GM23338 (cell line): ENCODE data around the gene GPR171.

ENCODE experiments used
- CREB1 ChIP-seq: fragments of 250-450 bp; sonication (Bioruptor Pico); IDR thresholded peaks from 2 replicates; pipeline ENCODE4 v1.5.0; 2020; ENCODE audit warnings: low read depth, mild to moderate bottlenecking, moderate library complexity
- ETS1 ChIP-seq: IDR thresholded peaks from 2 replicates; pipeline ENCODE4 v1.6.1; 2016; ENCODE audit warnings: antibody characterized with exemption
- EZH2 ChIP-seq: fragments of 200-600 bp; sonication (generic); IDR thresholded peaks from one replicate; pipeline ENCODE4 v1.8.0; 2017; ENCODE audit warnings: antibody characterized with exemption, mild to moderate bottlenecking, low read depth; ENCODE audit not compliant: unreplicated experiment
- EZH2phosphoT487 ChIP-seq: fragments of 200-600 bp; sonication (generic); IDR thresholded peaks from one replicate; pipeline ENCODE4 v1.8.1; 2018; ENCODE audit warnings: antibody characterized with exemption; ENCODE audit not compliant: unreplicated experiment
- JUNB ChIP-seq: IDR thresholded peaks from one replicate; pipeline ENCODE4 v1.6.1; 2016; ENCODE audit warnings: antibody characterized with exemption; ENCODE audit not compliant: unreplicated experiment
- NANOG ChIP-seq: IDR thresholded peaks from 2 replicates; pipeline ENCODE4 v1.6.1; 2016; ENCODE audit warnings: antibody characterized with exemption, borderline replicate concordance
- POLR2AphosphoS5 ChIP-seq: IDR thresholded peaks from 2 replicates; pipeline ENCODE4 v1.6.1; 2016; ENCODE audit warnings: antibody characterized with exemption, low read depth
- REST ChIP-seq: IDR thresholded peaks from one replicate; pipeline ENCODE4 v1.6.1; 2018; ENCODE audit warnings: antibody characterized with exemption; ENCODE audit not compliant: unreplicated experiment
- ZNF114 ChIP-seq: fragments of 250-450 bp; sonication (Bioruptor Pico); IDR thresholded peaks from 2 replicates; pipeline ENCODE4 v1.5.0; 2020; ENCODE audit warnings: mild to moderate bottlenecking, moderate library complexity
- ZNF331 ChIP-seq: fragments of 250-450 bp; sonication (Bioruptor Pico); IDR thresholded peaks from 2 replicates; pipeline ENCODE4 v1.5.0; 2020; ENCODE audit warnings: low read depth, mild to moderate bottlenecking, moderate library complexity
- TF ChIP-seq, protein P1 (sequence below), 2 experiments: fragments of 200-600 bp in 1 of 2; sonication (generic) in 1 of 2; conservative IDR thresholded peaks; 2 replicates each; pipeline versions ENCODE4 v1.5.1 to v1.6.1; 2016 to 2017; ENCODE audit warnings: antibody characterized with exemption in 2 of 2, low read depth in 2 of 2, mild to moderate bottlenecking in 2 of 2, moderate library complexity in 1 of 2

DNA sequence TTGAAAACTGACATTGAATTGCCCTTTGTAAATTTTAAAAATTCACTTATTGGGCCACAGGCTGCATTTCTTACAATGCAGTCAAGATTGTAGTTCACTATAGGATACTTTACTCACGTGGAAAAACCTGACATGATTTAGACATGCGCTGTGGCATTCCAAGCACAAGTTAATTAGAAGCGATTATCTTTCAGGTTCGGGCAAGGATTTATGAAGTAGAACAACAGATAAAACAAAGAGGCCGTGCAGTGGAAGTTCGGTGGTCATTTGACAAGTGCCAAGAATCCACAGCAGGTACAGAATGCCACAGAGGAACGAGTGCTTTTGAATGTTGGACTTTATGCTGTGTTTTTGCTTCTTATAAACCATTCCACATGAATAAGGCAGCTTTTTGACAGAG, 37.8 kb downstream of the GPR171 start:
- TF ChIP-seq, protein P1, sequence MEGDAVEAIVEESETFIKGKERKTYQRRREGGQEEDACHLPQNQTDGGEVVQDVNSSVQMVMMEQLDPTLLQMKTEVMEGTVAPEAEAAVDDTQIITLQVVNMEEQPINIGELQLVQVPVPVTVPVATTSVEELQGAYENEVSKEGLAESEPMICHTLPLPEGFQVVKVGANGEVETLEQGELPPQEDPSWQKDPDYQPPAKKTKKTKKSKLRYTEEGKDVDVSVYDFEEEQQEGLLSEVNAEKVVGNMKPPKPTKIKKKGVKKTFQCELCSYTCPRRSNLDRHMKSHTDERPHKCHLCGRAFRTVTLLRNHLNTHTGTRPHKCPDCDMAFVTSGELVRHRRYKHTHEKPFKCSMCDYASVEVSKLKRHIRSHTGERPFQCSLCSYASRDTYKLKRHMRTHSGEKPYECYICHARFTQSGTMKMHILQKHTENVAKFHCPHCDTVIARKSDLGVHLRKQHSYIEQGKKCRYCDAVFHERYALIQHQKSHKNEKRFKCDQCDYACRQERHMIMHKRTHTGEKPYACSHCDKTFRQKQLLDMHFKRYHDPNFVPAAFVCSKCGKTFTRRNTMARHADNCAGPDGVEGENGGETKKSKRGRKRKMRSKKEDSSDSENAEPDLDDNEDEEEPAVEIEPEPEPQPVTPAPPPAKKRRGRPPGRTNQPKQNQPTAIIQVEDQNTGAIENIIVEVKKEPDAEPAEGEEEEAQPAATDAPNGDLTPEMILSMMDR (conservative IDR thresholded peaks at IDR 0.05; ENCODE audit: low read depth in 2 of 2): no peak
- TF ChIP-seq POLR2AphosphoS5: no peak
- no peak for TF ChIP-seq REST
- no peak for TF ChIP-seq EZH2
- no peak for TF ChIP-seq ETS1
- no peak for TF ChIP-seq EZH2phosphoT487
- TF ChIP-seq ZNF331 (CRISPR knock-in tag): no peak
- no peak for TF ChIP-seq ZNF114 (CRISPR knock-in tag)
- no peak for TF ChIP-seq JUNB
- TF ChIP-seq NANOG: no peak
- TF ChIP-seq CREB1 (CRISPR knock-in tag): no peak
